Lung (tissue), 16 donors: ENCODE results near the gene RARRES2. TPM values are rescaled to one million over a fixed set of nuclear protein-coding genes. Genes with fewer than 3 reads are reported as not detected.

ENCODE experiments used
- ATAC-seq: fragments of 200-7000 bp; cut with Tn5 transposase; one replicate; pipeline ENCODE4 v1.9.1; 2020; ENCODE audit warnings: moderate number of reproducible peaks; ENCODE audit not compliant: insufficient read depth, low FRiP score
- DNase-seq, 3 donors: peaks; one replicate each; pipeline ENCODE4 v3.0.0-alpha.2; 2013 to 2017
- H3K27ac ChIP-seq, 2 donors: one replicate each; pipeline ENCODE4 v1.5.1; 2013; ENCODE audit warnings: mild to moderate bottlenecking in 2 of 2, moderate library complexity in 2 of 2, control low read depth in 1 of 2, inconsistent platforms in 1 of 2, low read depth in 1 of 2, low read length in 1 of 2
- H3K27me3 ChIP-seq, 3 donors: one replicate each; pipeline ENCODE4 v1.5.1; 2013; ENCODE audit warnings: low read length in 2 of 3; ENCODE audit not compliant: control insufficient read depth in 3 of 3, insufficient read depth in 3 of 3
- H3K36me3 ChIP-seq, 4 donors: one replicate each; pipeline ENCODE4 v1.5.1; 2013; ENCODE audit warnings: low read length in 4 of 4, mild to moderate bottlenecking in 1 of 4, moderate library complexity in 1 of 4; ENCODE audit not compliant: control insufficient read depth in 4 of 4, insufficient read depth in 4 of 4
- H3K4me1 ChIP-seq, 5 donors: one replicate each; pipeline ENCODE4 v1.5.1; 2013; ENCODE audit warnings: low read length in 5 of 5, mild to moderate bottlenecking in 2 of 5, moderate library complexity in 1 of 5; ENCODE audit not compliant: control insufficient read depth in 5 of 5, insufficient read depth in 5 of 5
- H3K4me3 ChIP-seq: one replicate; pipeline ENCODE4 v1.5.1; 2013; ENCODE audit warnings: mild to moderate bottlenecking, control low read depth, moderate library complexity
- H3K9ac ChIP-seq, 2 donors: one replicate each; pipeline ENCODE4 v1.5.1; 2013; ENCODE audit warnings: low read length in 2 of 2, control low read depth in 1 of 2; ENCODE audit not compliant: insufficient read depth in 1 of 2
- H3K9me3 ChIP-seq, 4 donors: one replicate each; pipeline ENCODE4 v1.5.1; 2013; ENCODE audit warnings: low read length in 3 of 4, mild to moderate bottlenecking in 1 of 4, moderate library complexity in 1 of 4; ENCODE audit not compliant: control insufficient read depth in 4 of 4, insufficient read depth in 3 of 4
- WGBS, 2 donors: extraction: QIAGEN DNeasy Blood & Tissue Kit; methylation state at CpG; one replicate each; pipeline ENCODE4 v1.1.7; 2013; 5-methylcytosine and 5-hydroxymethylcytosine counted together
- long read RNA-seq, 5 donors: transcript quantifications; one replicate each; lab custom pipeline, GENCODE V29; 2026
- polyA plus RNA-seq, 2 donors: library from polyadenylated mRNA; stranded (reverse); fragments of 200-250 nt; gene quantifications; one replicate each; pipeline ENCODE4 v1.2.1, GENCODE V29; 2013
- total RNA-seq, 2 donors: library from RNA; depleted of rRNA in 1 of 2; stranded (reverse); fragments of >200 nt in 1 of 2; gene quantifications; one replicate each; pipeline ENCODE4 v1.2.1, GENCODE V29; 2014 to 2021
- TF ChIP-seq, protein P1 (sequence below): IDR thresholded peaks from 2 replicates; pipeline ENCODE4 v1.5.1; 2012; ENCODE audit warnings: mild to moderate bottlenecking; ENCODE audit errors: control extremely low read depth, extremely low read depth
- donor health status: control.
- donor health status: control.
- donor health status: Bipolar disorder and iron deficiency.
- donor health status: healthy.
- donor health status: DM: yes; HTN: yes; CAD: no.

The RARRES2 gene
- total RNA-seq, result 100 to 1,000 TPM; 123 to 161 TPM
- polyA plus RNA-seq, result 100 to 1,000 TPM; 164 to 212 TPM
- long read RNA-seq, donor 1, transcript RARRES2-202 (5 exons, 1,618 nt), result minor isoform, 33 of 220 reads
- long read RNA-seq, donor 1, transcript RARRES2-201 (6 exons, 740 nt), result major isoform, 139 of 220 reads
- long read RNA-seq, donor 1, transcript RARRES2-204 (4 exons, 1,907 nt), result minor isoform, 10 of 220 reads
- long read RNA-seq, donor 1, partial matches to known transcripts, result 34 of 220 reads
- long read RNA-seq, donor 1, other reads (novel, unspliced or antisense), result 0 of 220 reads
- long read RNA-seq, donor 2, transcript RARRES2-201 (6 exons, 740 nt), result major isoform, 75 of 115 reads
- long read RNA-seq, donor 2, transcript RARRES2-202 (5 exons, 1,618 nt), result minor isoform, 23 of 115 reads
- long read RNA-seq, donor 2, partial matches to known transcripts, result 14 of 115 reads
- long read RNA-seq, donor 2, other reads (novel, unspliced or antisense), result 0 of 115 reads
- long read RNA-seq, donor 3, transcript RARRES2-201 (6 exons, 740 nt), result major isoform, 60 of 95 reads
- long read RNA-seq, donor 3, transcript RARRES2-202 (5 exons, 1,618 nt), result minor isoform, 24 of 95 reads
- long read RNA-seq, donor 3, partial matches to known transcripts, result 10 of 95 reads
- long read RNA-seq, donor 3, other reads (novel, unspliced or antisense), result 0 of 95 reads
- long read RNA-seq, donor 4, transcript RARRES2-204 (4 exons, 1,907 nt), result minor isoform, 9 of 126 reads
- long read RNA-seq, donor 4, transcript RARRES2-202 (5 exons, 1,618 nt), result minor isoform, 20 of 126 reads
- long read RNA-seq, donor 4, transcript RARRES2-201 (6 exons, 740 nt), result major isoform, 73 of 126 reads
- long read RNA-seq, donor 4, partial matches to known transcripts, result 20 of 126 reads
- long read RNA-seq, donor 4, other reads (novel, unspliced or antisense), result 0 of 126 reads
- long read RNA-seq, donor 5, transcript RARRES2-202 (5 exons, 1,618 nt), result minor isoform, 27 of 193 reads
- long read RNA-seq, donor 5, transcript RARRES2-201 (6 exons, 740 nt), result major isoform, 139 of 193 reads
- long read RNA-seq, donor 5, partial matches to known transcripts, result 22 of 193 reads
- long read RNA-seq, donor 5, other reads (novel, unspliced or antisense), result 0 of 193 reads

DNA sequence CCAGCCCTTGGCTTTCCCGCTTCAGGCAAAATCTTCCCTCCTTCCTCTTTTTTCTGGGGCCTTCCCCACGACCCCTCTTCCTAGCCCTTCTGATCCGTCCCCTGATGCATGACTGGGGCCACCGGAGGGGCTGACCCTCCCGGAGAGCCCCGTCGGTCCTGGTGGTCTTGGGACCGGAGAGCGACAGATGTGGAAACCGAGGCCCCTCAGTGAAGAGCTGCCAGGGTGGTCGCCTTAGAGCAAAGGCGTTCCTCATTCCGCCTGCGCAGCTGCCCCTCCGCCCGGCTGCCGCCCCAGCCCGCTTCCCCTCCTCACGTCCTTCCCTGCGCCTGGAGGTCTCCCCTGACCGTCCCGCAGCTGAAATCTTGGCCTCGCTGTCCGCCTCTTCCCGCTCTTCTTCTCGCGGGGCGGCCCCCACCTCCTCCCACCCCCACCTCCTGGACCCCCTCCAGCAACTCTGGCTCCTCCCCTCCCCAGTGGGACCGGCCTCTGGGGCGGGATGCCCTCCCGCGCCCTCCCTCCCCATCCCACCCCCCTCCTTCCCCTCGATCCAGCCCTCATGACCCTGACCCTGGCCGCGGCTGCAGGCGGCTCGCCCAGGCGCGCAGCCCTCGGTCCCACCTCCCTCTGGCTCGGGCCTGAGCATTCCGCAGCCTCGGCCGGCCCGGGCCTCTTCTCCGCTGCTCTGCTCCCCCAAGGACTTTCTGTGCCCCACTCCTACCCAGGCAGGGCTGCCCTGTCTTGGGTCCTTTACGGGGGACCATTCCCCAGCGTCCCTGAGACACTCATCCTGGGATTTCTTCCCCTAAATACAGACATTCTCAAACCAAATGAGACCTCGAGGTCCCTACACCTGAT lies at the start of gene RARRES2:
Gene RARRES2, minus strand, starts transcription at position 367 of the 858 bp plus-strand sequence. CDS start 1,020 bp downstream, outside the sequence.
- peak within 1 kb of the TSS in 1 of 2 donors; percentile 71 for H3K27ac ChIP-seq
- ATAC-seq (peak; percentile 43), DNase-seq (peak; percentile 91 to 96 (median 91))

DNA sequence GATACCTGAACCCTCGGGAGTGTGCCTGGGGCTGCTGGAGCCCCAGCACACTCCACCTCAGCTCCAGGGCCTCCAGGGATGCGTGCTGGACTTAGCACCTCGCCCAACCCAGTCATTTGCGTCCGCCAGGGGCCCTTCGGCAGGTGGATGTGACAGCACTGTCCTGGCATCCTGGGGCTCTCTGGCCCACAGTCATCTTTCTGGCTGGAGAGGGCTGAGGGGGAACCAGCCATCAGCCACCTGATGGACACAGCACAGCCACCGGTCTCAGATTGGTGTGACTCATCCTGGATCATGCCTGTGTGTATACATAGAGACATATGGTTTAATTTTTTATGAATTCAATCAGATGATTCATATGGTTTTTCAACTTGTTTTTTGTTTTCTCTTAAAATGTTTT lies 48.8 kb upstream of the RARRES2 start:
- no peak for DNase-seq
- no peak overlapping the region for H3K4me3 ChIP-seq
- TF ChIP-seq, protein P1, sequence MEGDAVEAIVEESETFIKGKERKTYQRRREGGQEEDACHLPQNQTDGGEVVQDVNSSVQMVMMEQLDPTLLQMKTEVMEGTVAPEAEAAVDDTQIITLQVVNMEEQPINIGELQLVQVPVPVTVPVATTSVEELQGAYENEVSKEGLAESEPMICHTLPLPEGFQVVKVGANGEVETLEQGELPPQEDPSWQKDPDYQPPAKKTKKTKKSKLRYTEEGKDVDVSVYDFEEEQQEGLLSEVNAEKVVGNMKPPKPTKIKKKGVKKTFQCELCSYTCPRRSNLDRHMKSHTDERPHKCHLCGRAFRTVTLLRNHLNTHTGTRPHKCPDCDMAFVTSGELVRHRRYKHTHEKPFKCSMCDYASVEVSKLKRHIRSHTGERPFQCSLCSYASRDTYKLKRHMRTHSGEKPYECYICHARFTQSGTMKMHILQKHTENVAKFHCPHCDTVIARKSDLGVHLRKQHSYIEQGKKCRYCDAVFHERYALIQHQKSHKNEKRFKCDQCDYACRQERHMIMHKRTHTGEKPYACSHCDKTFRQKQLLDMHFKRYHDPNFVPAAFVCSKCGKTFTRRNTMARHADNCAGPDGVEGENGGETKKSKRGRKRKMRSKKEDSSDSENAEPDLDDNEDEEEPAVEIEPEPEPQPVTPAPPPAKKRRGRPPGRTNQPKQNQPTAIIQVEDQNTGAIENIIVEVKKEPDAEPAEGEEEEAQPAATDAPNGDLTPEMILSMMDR, result no peak
- ATAC-seq, result no peak
- no peak overlapping the region for H3K9ac ChIP-seq
- peaks cover 0 to 12% (median 5%) of the 10 kb centered on the region in 4 donors for H3K36me3 ChIP-seq
- 96 to 98% methylated on average over 7 of the region's 7 CpGs for WGBS, 2 donors
- H3K9me3 ChIP-seq, result no peaks in the 10 kb centered on the region
- no peak overlapping the region for H3K27ac ChIP-seq
- H3K27me3 ChIP-seq, result no peaks in the 10 kb centered on the region
- peaks cover 0 to 14% (median 0%) of the 10 kb centered on the region in 5 donors for H3K4me1 ChIP-seq

More for the DNA sequence above, at the start of gene RARRES2:
- TF ChIP-seq, protein P1, result no peak
- peak within 1 kb of the TSS; percentile 46 to 81 for H3K9ac ChIP-seq
- no peaks in the 10 kb centered on the region for H3K27me3 ChIP-seq
- peak within 1 kb of the TSS; percentile 43 for H3K4me3 ChIP-seq
- H3K36me3 ChIP-seq, result peaks cover 0 to 32% (median 12%) of the 10 kb centered on the region in 4 donors
- H3K4me1 ChIP-seq, result peaks cover 0 to 42% (median 16%) of the 10 kb centered on the region in 5 donors
- peaks cover 0 to 4% (median 1%) of the 10 kb centered on the region in 4 donors for H3K9me3 ChIP-seq
- 15 to 31% methylated on average over 34 to 49 of the region's 49 CpGs for WGBS, 2 donors

DNA sequence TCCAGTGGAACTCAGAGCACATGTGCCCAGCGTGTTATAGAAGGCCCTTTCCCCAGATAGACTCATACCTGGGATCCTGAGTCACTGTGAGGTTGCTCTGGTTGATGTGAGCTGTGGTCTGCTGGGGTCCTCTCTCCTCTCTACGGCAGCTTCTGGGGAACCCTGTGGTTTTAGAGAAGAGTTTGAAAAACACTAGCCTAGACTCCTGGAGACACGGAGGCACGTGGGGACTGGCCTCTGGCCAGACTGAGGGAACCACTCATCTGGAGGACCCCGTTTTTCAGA lies 48.0 kb upstream of the RARRES2 start:
- Histone ChIP-seq H3K27ac (peak overlapping the region in 1 of 2 donors; percentile 1), H3K27me3 (no peaks in the 10 kb centered on the region), H3K36me3 (peaks cover 0 to 12% (median 5%) of the 10 kb centered on the region in 4 donors), H3K9ac (no peak overlapping the region), H3K4me3 (no peak overlapping the region), H3K4me1 (peaks cover 0 to 14% (median 4%) of the 10 kb centered on the region in 5 donors), H3K9me3 (no peaks in the 10 kb centered on the region)
- TF ChIP-seq, protein P1, result no peak
- 69 to 79% methylated on average over 5 of the region's 5 CpGs for WGBS, 2 donors
- no peak for ATAC-seq
- DNase-seq, result no peak
